HCT116 (cell line): ENCODE data around the gene RUNX2.

Experiments used
- ZNF274 ChIP-seq: fragments of 200-500 bp; sonication (Bioruptor generic); IDR thresholded peaks from 2 replicates; pipeline ENCODE4 v1.6.1; 2014; ENCODE audit warnings: mild to moderate bottlenecking, low read depth, low read length, inconsistent platforms
- TF ChIP-seq, protein P1 (sequence below), 3 experiments: fragments of 200-600 bp in 1 of 3; sonication (generic) in 1 of 3; IDR thresholded peaks in 2 of 3; conservative IDR thresholded peaks in 1 of 3; 2 replicates each; pipeline ENCODE4 v1.5.1; 2012 to 2017; ENCODE audit warnings: low read depth in 2 of 3, low read length in 2 of 3, antibody characterized with exemption in 1 of 3, borderline replicate concordance in 1 of 3, control low read depth in 1 of 3, mild to moderate bottlenecking in 1 of 3, mixed read lengths in 1 of 3, mixed run types in 1 of 3, moderate library complexity in 1 of 3; ENCODE audit not compliant: insufficient read depth in 1 of 3

DNA sequence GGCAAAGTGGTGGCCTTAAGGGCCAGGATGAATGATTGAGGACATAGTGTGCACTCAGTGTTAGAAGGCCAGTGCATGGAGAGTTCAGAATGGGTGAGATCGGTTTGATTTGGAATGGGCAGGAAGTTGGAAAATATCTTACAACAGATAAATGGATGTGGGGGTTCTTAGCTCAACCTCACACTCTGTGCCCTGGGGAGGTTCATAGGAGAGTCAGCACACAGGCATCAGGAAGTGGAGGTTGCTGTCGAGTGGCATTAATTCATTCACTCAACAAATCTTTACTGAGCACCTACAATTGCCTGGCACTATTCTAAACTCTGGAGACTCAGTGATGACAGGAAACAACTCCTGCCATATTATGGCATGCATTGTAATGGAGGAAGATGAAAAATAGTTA, 363.3 kb downstream of the RUNX2 start:
- TF ChIP-seq, protein P1, sequence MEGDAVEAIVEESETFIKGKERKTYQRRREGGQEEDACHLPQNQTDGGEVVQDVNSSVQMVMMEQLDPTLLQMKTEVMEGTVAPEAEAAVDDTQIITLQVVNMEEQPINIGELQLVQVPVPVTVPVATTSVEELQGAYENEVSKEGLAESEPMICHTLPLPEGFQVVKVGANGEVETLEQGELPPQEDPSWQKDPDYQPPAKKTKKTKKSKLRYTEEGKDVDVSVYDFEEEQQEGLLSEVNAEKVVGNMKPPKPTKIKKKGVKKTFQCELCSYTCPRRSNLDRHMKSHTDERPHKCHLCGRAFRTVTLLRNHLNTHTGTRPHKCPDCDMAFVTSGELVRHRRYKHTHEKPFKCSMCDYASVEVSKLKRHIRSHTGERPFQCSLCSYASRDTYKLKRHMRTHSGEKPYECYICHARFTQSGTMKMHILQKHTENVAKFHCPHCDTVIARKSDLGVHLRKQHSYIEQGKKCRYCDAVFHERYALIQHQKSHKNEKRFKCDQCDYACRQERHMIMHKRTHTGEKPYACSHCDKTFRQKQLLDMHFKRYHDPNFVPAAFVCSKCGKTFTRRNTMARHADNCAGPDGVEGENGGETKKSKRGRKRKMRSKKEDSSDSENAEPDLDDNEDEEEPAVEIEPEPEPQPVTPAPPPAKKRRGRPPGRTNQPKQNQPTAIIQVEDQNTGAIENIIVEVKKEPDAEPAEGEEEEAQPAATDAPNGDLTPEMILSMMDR (IDR thresholded peaks at IDR 0.05 in 2 of 3, conservative IDR thresholded peaks at IDR 0.05 in 1 of 3; ENCODE audit: borderline replicate concordance in 1 of 3, insufficient read depth in 1 of 3, low read depth in 2 of 3, low read length in 2 of 3): no peak
- no peak for TF ChIP-seq ZNF274
